A549 (cell line): ENCODE results near the gene GUK1.

ENCODE experiments used
- CHD2 ChIP-seq: fragments of 150-350 bp; IDR thresholded peaks from 2 replicates; pipeline ENCODE4 v1.6.1; 2014; ENCODE audit warnings: low read length; ENCODE audit not compliant: partially characterized antibody
- FOSL2 ChIP-seq, 2 experiments: fragments of 450-650 bp in 1 of 2; fragments of >200 bp in 1 of 2; sonication (Bioruptor Twin) in 1 of 2; formaldehyde crosslinking; IDR thresholded peaks; 2 replicates each; pipeline versions ENCODE4 v1.5.0 to v1.6.1; 2016 to 2020; ENCODE audit warnings: mild to moderate bottlenecking in 1 of 2, moderate library complexity in 1 of 2
- JUN ChIP-seq, 2 experiments: fragments of >200 bp; sonication (Bioruptor Twin); formaldehyde crosslinking; IDR thresholded peaks; 2 replicates in 1 of 2; 3 replicates in 1 of 2; pipeline ENCODE4 v1.6.1; 2016 to 2017
- POLR2A ChIP-seq: IDR thresholded peaks from 2 replicates; pipeline ENCODE4 v1.6.1; 2012; ENCODE audit warnings: mild to moderate bottlenecking, low read length
- RFX5 ChIP-seq: fragments of 450-650 bp; IDR thresholded peaks from 2 replicates; pipeline ENCODE4 v1.7.1; 2014; ENCODE audit warnings: antibody characterized with exemption, mild to moderate bottlenecking, moderate library complexity
- TF ChIP-seq, protein P1 (sequence below): fragments of >200 bp; sonication (Bioruptor Twin); formaldehyde crosslinking; IDR thresholded peaks from 3 replicates; pipeline ENCODE4 v1.5.1; 2016
- TF ChIP-seq, protein P2 (sequence below): fragments of 450-650 bp; IDR thresholded peaks from 2 replicates; pipeline ENCODE4 v1.6.1; 2014; ENCODE audit warnings: antibody characterized with exemption
- TF ChIP-seq, protein P3 (sequence below): fragments of 200-600 bp; sonication (generic); IDR thresholded peaks from 2 replicates; pipeline ENCODE4 v1.6.1; 2016; ENCODE audit warnings: antibody characterized with exemption, mild to moderate bottlenecking, moderate library complexity

DNA sequence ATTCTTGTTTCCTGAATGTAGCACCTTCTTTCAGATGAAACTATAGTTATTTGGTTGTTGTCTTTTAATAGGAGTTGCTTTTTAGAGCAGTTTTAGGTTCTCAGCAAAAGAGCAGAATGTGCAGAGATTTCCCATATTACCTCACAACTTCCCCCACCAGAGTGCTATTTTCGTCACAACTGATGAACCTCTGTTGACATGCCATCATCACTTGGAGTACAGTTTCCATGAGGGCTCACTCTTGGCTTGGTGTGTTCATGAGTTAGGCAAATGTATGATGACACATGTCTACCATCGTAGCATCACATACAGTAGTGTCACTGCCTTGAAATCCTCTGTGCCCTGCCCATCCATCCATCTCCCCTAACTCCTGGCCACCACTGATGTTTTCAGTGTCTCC, 29.3 kb downstream of the GUK1 start:
- TF ChIP-seq, protein P1, sequence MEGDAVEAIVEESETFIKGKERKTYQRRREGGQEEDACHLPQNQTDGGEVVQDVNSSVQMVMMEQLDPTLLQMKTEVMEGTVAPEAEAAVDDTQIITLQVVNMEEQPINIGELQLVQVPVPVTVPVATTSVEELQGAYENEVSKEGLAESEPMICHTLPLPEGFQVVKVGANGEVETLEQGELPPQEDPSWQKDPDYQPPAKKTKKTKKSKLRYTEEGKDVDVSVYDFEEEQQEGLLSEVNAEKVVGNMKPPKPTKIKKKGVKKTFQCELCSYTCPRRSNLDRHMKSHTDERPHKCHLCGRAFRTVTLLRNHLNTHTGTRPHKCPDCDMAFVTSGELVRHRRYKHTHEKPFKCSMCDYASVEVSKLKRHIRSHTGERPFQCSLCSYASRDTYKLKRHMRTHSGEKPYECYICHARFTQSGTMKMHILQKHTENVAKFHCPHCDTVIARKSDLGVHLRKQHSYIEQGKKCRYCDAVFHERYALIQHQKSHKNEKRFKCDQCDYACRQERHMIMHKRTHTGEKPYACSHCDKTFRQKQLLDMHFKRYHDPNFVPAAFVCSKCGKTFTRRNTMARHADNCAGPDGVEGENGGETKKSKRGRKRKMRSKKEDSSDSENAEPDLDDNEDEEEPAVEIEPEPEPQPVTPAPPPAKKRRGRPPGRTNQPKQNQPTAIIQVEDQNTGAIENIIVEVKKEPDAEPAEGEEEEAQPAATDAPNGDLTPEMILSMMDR, result no peak
- TF ChIP-seq CHD2 (no peak), FOSL2 (IDR thresholded peaks at IDR 0.05) (no peak), FOSL2 (CRISPR knock-in tag; IDR thresholded peaks at IDR 0.05) (no peak), JUN (IDR thresholded peaks at IDR 0.05) (no peak), POLR2A (no peak), RFX5 (no peak)
- TF ChIP-seq, protein P2, sequence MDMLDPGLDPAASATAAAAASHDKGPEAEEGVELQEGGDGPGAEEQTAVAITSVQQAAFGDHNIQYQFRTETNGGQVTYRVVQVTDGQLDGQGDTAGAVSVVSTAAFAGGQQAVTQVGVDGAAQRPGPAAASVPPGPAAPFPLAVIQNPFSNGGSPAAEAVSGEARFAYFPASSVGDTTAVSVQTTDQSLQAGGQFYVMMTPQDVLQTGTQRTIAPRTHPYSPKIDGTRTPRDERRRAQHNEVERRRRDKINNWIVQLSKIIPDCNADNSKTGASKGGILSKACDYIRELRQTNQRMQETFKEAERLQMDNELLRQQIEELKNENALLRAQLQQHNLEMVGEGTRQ, result no peak
- TF ChIP-seq, protein P3, sequence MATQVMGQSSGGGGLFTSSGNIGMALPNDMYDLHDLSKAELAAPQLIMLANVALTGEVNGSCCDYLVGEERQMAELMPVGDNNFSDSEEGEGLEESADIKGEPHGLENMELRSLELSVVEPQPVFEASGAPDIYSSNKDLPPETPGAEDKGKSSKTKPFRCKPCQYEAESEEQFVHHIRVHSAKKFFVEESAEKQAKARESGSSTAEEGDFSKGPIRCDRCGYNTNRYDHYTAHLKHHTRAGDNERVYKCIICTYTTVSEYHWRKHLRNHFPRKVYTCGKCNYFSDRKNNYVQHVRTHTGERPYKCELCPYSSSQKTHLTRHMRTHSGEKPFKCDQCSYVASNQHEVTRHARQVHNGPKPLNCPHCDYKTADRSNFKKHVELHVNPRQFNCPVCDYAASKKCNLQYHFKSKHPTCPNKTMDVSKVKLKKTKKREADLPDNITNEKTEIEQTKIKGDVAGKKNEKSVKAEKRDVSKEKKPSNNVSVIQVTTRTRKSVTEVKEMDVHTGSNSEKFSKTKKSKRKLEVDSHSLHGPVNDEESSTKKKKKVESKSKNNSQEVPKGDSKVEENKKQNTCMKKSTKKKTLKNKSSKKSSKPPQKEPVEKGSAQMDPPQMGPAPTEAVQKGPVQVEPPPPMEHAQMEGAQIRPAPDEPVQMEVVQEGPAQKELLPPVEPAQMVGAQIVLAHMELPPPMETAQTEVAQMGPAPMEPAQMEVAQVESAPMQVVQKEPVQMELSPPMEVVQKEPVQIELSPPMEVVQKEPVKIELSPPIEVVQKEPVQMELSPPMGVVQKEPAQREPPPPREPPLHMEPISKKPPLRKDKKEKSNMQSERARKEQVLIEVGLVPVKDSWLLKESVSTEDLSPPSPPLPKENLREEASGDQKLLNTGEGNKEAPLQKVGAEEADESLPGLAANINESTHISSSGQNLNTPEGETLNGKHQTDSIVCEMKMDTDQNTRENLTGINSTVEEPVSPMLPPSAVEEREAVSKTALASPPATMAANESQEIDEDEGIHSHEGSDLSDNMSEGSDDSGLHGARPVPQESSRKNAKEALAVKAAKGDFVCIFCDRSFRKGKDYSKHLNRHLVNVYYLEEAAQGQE, result no peak
